DMS53 (cell line): ENCODE results near the gene CRYGS.
"Not testable (repeated sequence)": the region's sequence is repeated elsewhere in the genome, so short reads cannot be mapped to it uniquely, and the experiment has no call there.

Experiments
- DNase-seq: peaks from one replicate; lab custom pipeline; 2025; lab: John Stamatoyannopoulos, UW

CRYGS gene

DNA sequence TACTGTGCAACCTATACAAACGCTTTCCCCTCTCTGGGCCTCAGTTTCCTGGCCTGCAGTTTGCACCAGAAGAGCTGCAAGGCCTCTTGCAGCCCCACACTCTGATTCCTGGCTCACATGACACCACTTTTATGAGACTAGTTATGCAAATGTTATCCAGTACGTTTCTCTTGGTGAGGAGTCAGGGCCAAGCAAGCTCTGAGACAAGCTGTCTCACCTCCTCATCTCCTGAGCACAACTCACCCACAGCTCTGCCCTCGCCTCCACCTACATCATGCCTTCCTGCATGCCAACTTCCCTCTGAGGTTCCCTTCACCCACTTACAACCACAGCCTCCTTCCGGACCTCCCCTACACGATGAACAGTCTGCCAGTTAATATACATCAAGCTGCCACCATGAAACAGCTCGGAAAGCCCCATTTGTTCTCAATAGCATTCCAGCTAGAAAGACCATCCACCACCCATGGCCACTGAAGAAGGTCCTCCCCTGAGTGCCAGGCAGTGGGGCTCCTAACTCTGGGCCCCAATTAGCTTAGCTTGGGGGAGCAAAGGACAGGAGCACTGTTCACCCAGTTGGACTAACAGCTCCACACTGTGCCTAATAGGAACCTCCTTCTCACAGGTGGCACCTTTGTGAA lies 25.0 kb downstream of the CRYGS start:
- no peak for DNase-seq

- no peak for DNase-seq
Observed at GRCh38 chr3:186517218-186517617, 27.0 kb downstream of the CRYGS start.

GRCh38 chr3:186516646-186517045 lies 27.5 kb downstream of the CRYGS start:
- no peak for DNase-seq

DNA sequence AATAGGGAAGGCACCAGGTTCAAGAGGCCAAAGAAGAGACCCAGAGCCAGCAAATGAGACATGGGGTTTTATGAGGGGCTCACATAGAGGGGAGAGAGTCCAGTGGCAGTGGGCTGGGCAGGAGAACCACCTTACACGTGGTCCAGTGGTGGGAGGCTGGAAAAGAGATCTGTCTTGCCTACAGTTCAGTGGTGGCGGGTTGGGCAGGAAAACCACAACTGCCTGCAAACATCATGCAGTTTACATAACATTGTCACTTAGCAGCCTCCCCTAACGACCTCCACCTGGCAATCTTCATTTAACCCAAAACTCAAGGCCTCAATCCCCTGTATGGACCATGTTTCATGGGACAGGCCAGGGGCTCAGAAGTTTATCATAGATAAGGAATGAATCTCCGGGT lies 29.1 kb downstream of the CRYGS start:
- no peak for DNase-seq

- peak; percentile 30 for DNase-seq
Observed at GRCh38 chr3:186514296-186515002, 29.7 kb downstream of the CRYGS start.

GRCh38 chr3:186513386-186513785 lies 30.8 kb downstream of the CRYGS start:
- no peak for DNase-seq

DNA sequence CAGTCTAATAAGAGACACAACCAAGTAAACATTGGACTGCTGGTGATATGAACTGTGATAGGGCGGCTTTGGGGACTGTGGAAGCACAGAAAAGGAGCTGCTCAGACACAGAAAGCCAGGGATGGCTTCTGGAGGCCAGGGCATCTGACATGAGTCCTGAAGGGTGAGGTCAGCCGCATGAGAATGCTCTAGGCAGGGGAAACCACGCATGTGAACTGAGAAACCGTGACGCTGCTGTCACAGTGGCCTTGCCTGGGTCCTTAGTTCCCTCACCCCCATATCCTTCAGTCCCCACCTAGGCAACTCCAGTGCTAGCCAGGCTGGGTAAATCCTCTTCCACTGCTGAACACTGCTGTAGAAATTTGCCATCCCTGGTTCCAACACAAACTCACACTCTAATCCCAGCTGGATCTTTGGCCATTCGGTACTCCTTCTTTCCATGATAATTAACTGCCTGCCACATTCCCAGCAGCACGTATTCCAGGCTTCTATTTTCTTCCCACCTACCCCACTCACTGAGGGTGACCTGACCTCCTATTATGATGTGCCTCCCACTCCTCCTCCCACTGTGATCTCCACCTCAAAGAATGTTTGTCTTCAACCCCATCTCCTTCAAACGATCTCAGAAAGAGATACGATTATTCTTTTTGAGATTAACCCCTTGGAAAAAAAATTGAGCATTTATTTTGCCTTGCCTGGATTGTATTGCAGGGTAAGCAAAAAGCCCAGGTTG lies 31.4 kb downstream of the CRYGS start:
- no peak for DNase-seq

DNA sequence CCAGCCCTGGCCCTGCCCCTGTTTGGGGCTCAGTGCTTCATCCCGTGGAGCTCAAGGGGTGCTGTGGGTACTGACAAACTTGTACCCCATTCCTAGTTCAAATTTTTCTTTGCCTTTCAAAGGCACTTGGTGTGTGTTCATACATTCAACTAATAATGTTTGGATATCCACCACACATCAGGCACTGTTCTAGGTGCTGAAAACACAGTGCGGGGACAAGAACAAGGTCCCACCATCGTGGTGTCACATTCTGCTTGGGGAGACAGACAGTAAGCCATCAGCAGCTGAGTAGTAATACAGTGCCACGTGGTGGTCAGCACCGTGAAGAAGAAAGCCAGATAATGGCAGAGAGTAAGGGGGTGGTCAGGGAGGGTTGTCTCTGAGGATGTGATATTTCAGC lies 32.5 kb downstream of the CRYGS start:
- no peak for DNase-seq

DNA sequence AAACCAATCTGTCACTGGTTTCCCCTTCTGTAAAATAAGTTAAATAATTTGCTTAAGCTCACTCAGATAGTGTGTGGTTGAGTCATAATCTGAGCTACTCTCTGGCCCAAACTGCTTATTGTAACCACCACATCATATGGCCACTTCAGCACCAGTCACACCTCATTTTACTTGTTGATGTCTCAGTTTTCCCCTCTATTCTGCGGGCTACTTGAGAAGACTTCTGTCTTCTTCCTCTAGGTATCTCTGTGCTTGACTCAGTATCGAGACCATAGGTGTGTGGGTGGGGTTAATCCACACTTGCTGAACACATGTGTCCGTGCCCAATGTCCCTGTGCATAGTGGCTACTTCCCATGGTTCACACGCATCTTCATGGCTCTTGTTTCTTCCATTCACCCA lies 32.9 kb downstream of the CRYGS start:
- DNase-seq, result no peak

GRCh38 chr3:186510374-186511079 lies 33.7 kb downstream of the CRYGS start:
- no peak for DNase-seq

DNA sequence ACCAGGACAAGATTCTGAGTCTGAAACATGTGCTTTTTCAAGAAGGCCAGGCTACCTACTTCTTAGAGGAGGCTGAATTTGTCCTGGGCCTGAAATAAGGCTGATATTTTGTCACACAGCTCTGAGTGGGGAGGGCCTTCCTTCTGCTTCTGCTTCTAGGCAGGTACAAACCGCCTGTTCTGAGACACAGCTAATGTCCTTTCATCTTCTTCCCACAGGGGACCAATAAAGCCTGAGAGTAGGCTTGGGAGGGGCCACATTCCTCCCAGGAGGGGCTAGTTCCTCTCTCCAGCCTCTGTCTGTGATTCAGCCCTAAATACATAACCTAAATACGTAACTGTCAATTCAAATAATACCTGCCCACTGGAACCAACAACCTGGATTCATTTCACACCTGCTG lies 34.8 kb downstream of the CRYGS start:
- no peak for DNase-seq

GRCh38 chr3:186506857-186507256 lies 37.3 kb downstream of the CRYGS start:
- no peak for DNase-seq

DNA sequence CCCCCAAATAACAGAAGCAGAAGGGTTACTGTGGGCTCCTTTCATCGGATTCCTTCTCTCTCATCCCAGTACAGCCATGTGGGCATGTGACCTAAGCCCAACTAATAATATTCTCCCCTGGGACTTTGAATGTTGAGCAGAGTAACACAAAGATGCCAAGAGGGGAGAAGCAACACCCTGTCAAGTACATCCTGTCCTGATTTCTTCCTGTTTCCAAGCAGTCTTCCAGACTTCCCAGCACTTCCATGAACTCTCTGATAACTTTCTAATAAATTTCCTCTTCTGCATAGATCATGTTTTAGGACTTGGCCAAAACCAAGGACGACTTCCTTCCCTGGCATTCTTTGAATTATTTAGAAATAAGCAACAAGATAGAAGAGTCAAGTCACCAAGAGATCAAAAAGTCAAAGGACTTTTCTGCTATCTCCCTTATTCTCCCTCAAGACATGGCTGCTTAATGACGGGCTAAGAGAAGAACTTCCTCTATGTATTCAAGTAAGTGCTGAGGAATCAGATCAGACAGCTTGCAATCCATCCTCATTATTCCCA lies 37.9 kb downstream of the CRYGS start:
- DNase-seq, result no peak

DNA sequence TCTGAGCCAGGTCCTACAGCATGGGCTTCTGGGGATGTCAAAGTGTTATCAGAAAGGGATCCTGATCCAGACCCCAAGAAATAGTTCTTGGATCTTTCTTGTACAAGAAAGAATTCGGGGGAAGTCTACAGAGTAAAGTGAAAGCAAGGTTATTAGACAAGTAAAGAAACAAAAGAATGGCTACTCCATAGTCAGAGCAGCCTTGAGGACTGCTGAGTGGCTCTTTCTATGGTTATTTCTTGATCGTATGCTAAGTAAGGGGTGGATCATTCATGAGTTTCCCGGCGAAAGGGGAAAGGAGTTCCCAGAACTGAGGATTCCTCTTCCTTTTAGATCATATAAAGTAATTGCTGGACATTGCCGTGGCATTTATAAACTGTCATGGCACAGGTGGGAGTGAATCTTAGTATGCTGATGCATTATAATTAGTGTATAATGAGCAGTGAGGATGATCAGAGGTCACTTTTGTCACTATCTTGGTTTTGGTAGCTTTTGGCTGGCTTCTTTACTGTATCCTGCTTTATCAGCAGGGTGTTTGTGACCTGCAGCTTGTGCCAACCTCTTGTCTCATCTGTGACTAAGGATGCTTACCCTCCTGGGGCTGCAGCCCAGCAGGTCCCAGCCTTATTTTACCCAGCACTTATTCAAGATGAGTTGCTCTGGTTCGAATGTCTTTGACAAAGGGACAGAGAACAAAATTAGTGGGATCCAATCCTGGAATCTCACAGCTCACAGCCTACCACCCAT lies 41.0 kb downstream of the CRYGS start:
- DNase-seq, result no peak

- no peak for DNase-seq
Observed at GRCh38 chr3:186502138-186502948, 41.8 kb downstream of the CRYGS start.

- not testable (repeated sequence) for DNase-seq
Observed at GRCh38 chr3:186499949-186500348, 44.2 kb downstream of the CRYGS start.

DNA sequence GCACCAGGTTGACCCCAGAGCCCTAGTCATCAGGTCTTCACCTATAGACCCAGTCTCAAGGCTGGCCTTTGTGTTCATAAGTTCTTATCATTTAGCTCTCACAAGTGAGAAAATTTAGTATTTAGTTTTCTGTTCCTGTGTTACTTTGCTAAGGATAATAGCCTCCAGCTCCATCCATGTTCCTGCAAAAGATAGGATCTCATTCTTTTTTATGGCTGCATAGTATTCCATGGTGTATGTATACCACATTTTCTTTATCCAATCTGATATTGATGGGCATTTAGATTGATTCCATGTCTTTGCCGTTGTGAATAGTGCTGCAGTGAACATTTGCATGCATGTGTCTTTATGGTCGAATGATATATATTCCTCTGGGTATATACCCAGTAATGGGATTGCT lies 46.2 kb downstream of the CRYGS start:
- not testable (repeated sequence) for DNase-seq

- DNase-seq, result no peak
Observed at GRCh38 chr3:186497608-186498007, 46.6 kb downstream of the CRYGS start.

DNA sequence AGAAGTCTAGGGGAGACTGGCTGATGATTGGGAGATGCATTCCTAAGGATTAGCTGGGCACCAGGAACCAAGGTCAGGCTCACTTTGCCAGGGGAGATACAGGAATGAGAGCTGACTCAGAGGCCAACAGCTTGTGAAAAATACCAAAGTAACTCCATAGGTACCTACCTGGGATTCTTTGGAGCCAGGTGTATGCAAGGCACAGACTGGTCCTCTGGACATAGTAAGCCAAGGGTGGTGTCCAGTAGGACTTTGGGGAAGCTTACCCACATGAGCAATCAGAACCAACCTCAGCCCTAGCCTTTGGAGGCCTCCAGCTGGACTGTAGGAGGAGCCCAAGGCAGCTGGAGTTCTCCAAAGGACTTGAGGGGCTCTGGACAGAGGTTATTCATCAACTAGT lies 47.5 kb downstream of the CRYGS start:
- no peak for DNase-seq

DNA sequence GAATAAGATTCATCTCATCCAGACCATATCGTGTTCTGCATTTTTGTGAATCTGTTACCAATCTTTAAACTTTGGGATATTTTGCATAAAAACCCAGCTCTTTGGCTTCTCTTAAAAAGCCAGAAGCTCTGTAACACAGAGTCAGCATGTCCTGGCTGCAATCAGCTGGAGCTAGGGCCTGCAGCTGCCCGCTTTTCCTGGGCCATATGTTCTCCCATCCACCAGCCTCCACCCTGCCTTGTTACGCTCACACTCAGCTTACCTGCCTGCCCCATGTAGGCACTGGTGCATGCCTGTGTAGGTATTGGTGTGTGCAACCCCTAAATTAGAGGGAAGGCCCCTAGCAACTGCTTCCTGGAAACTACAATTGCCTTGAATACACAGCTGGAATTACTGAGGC lies 48.2 kb downstream of the CRYGS start:
- DNase-seq, result no peak
